Stimulated activated CD8-positive, alpha-beta memory T cell treated with anti-CD3 and anti-CD28 coated beads, Interleukin-7, amount 100 ng/mL, for 48 hours (primary cell): ENCODE results near the gene EDC3.
"Not testable (repeated sequence)": the region's sequence is repeated elsewhere in the genome, so short reads cannot be mapped to it uniquely, and the experiment has no call there.

ENCODE experiments used
- DNase-seq, 2 donors: peaks; one replicate each; pipeline ENCODE4 v3.0.0-alpha.2; 2020; ENCODE audit warnings: low read depth in 1 of 2; ENCODE audit errors: extremely low read depth in 1 of 2

The EDC3 gene

GRCh38 chr15:74710319-74711094 lies 14.7 kb upstream of the EDC3 start:
- no peak for DNase-seq

GRCh38 chr15:74709892-74710291 lies 14.1 kb upstream of the EDC3 start:
- DNase-seq = no peak

- DNase-seq = no peak
These were observed 13.2 kb upstream of the EDC3 start for GRCh38 chr15:74709011-74709410.

GRCh38 chr15:74696808-74697207 lies 984 bp upstream of the EDC3 start:
- no peak for DNase-seq

GRCh38 chr15:74696398-74696729 lies 540 bp upstream of the EDC3 start:
- no peak for DNase-seq

GRCh38 chr15:74692327-74692726 lies 3.5 kb downstream of the EDC3 start:
- DNase-seq = no peak

GRCh38 chr15:74683758-74684157 lies 12.1 kb downstream of the EDC3 start:
- no peak for DNase-seq

GRCh38 chr15:74682954-74683353 lies 12.9 kb downstream of the EDC3 start:
- no peak for DNase-seq

GRCh38 chr15:74680456-74680855 lies 15.4 kb downstream of the EDC3 start:
- no peak for DNase-seq

GRCh38 chr15:74676801-74677200 lies 19.0 kb downstream of the EDC3 start:
- no peak for DNase-seq

- DNase-seq = no peak
These were observed 21.7 kb downstream of the EDC3 start for GRCh38 chr15:74674161-74674560.

GRCh38 chr15:74669627-74670026 lies 26.2 kb downstream of the EDC3 start:
- DNase-seq = no peak

- DNase-seq = no peak
These were observed 27.8 kb downstream of the EDC3 start for GRCh38 chr15:74667975-74668374.

GRCh38 chr15:74664670-74665069 lies 31.2 kb downstream of the EDC3 start:
- no peak for DNase-seq

GRCh38 chr15:74664028-74664616 lies 31.7 kb downstream of the EDC3 start:
- no peak for DNase-seq

- no peak for DNase-seq
These were observed 32.4 kb downstream of the EDC3 start for GRCh38 chr15:74663303-74664027.

GRCh38 chr15:74662064-74662860 lies 33.6 kb downstream of the EDC3 start:
- no peak for DNase-seq

- not testable (repeated sequence) for DNase-seq
These were observed 34.5 kb downstream of the EDC3 start for GRCh38 chr15:74661280-74661679.

GRCh38 chr15:74657846-74658245 lies 38.0 kb downstream of the EDC3 start:
- DNase-seq = no peak

GRCh38 chr15:74656935-74657535 lies 38.8 kb downstream of the EDC3 start:
- DNase-seq = no peak

GRCh38 chr15:74655424-74655823 lies 40.4 kb downstream of the EDC3 start:
- DNase-seq = peak in 1 of 2 donors; percentile 11
